Measurements from ENCODE around the gene ZDHHC12.

- TF ChIP-seq CTCF (IDR thresholded peaks at IDR 0.05; ENCODE audit: low read depth, low read length) = no peak
- no peak for TF ChIP-seq MAX (IDR thresholded peaks at IDR 0.05; ENCODE audit: low read depth, low read length)
Measured at GRCh38 chr9:128677794-128678193, 46.1 kb downstream of the ZDHHC12 start.
